GM12878 (cell line): ENCODE results near the gene CELF2. TPM values are rescaled to one million over a fixed set of nuclear protein-coding genes. Genes with fewer than 3 reads are reported as not detected.

Experiments used
- ATAC-seq: fragments of 200-7000 bp; cut with Tn5 transposase; 3 replicates; pipeline ENCODE4 v1.9.1; 2020; ENCODE audit warnings: mild to moderate bottlenecking, moderate library complexity
- BruUV-seq: library from RNA; stranded (reverse); fragments of 400-500 nt; replicated peaks from 2 replicates; lab custom pipeline; 2021; lab: Mats Ljungman, UMichigan
- CTCF ChIA-PET: fragments of 300-600 bp; sonication (Branson Sonifier 250); formaldehyde crosslinking; extraction: SDS; loops from one replicate; lab custom pipeline; 2021; ENCODE audit warnings: inconsistent platforms; lab: Yijun Ruan, JAX
- POLR2A ChIA-PET: fragments of 350-600 bp; formaldehyde crosslinking; extraction: SDS; loops from one replicate; lab custom pipeline; 2021; ENCODE audit warnings: inconsistent platforms; lab: Charles Lee
- RAD21 ChIA-PET: fragments of 300-600 bp; sonication (Branson Sonifier 250); formaldehyde crosslinking; loops from one replicate; lab custom pipeline; 2023; ENCODE audit warnings: antibody characterized with exemption; ENCODE audit not compliant: unreplicated experiment; lab: Charles Lee
- SMC1A ChIA-PET: fragments of 300-600 bp; sonication (Branson Sonifier 250); formaldehyde crosslinking; loops from one replicate; lab custom pipeline; 2023; ENCODE audit not compliant: unreplicated experiment, uncharacterized antibody; lab: Charles Lee
- DNase-seq: peaks from one replicate; pipeline ENCODE4 v3.0.0-alpha.2; 2011; ENCODE audit warnings: low read depth, low spot score
- FAIRE-seq: peaks from 3 replicates; lab custom pipeline; 2011; peaks lifted over from hg19 to GRCh38; lab: Jason Lieb, UNC
- H2AFZ ChIP-seq: 2 replicates; pipeline ENCODE4 v1.6.0; 2011; ENCODE audit warnings: low read depth, low read length, control low read depth; ENCODE audit not compliant: control insufficient read depth
- H3K27ac ChIP-seq: 2 replicates; pipeline ENCODE4 v1.5.1; 2011; ENCODE audit warnings: control low read depth; ENCODE audit not compliant: control insufficient read depth, insufficient read depth
- H3K27me3 ChIP-seq, 2 experiments: replicated peaks in 1 of 2; 2 replicates each; pipeline versions ENCODE4 v1.6.0 to v1.6.1; 2011; ENCODE audit warnings: low read length in 1 of 2; ENCODE audit not compliant: control insufficient read depth in 2 of 2, insufficient read depth in 2 of 2
- H3K36me3 ChIP-seq, 2 experiments: 2 replicates each; pipeline ENCODE4 v1.5.1; 2011; ENCODE audit warnings: low read length in 1 of 2; ENCODE audit not compliant: control insufficient read depth in 2 of 2, insufficient read depth in 2 of 2
- H3K4me1 ChIP-seq: 2 replicates; pipeline ENCODE4 v1.6.1; 2011; ENCODE audit warnings: mild to moderate bottlenecking, low read length, moderate library complexity, mixed read lengths; ENCODE audit not compliant: control insufficient read depth, insufficient read depth
- H3K4me2 ChIP-seq: 2 replicates; pipeline ENCODE4 v1.6.0; 2011; ENCODE audit warnings: control low read depth; ENCODE audit not compliant: control insufficient read depth, insufficient read depth
- H3K4me3 ChIP-seq: fragments of 200-600 bp; sonication (generic); 2 replicates; pipeline ENCODE4 v1.5.1; 2016
- H3K79me2 ChIP-seq: 2 replicates; pipeline ENCODE4 v1.6.0; 2011; ENCODE audit warnings: low read length; ENCODE audit not compliant: control insufficient read depth, insufficient read depth
- H3K9ac ChIP-seq: 2 replicates; pipeline ENCODE4 v1.8.0; 2011; ENCODE audit warnings: low read length, control low read depth, mixed read lengths; ENCODE audit not compliant: control insufficient read depth, insufficient read depth
- H3K9me3 ChIP-seq: replicated peaks from 3 replicates; pipeline ENCODE4 v1.5.1; 2011; ENCODE audit warnings: mild to moderate bottlenecking, low read length; ENCODE audit not compliant: control insufficient read depth, insufficient read depth
- H4K20me1 ChIP-seq: 2 replicates; pipeline ENCODE4 v1.6.0; 2011; ENCODE audit not compliant: control insufficient read depth, insufficient read depth
- EGR1 ChIP-seq, 2 experiments: IDR thresholded peaks; 1 replicate in 1 of 2; 2 replicates in 1 of 2; pipeline ENCODE4 v1.6.1; 2011 to 2012; ENCODE audit warnings: low read depth in 2 of 2, low read length in 2 of 2, borderline replicate concordance in 1 of 2, mild to moderate bottlenecking in 1 of 2, moderate library complexity in 1 of 2
- EZH2 ChIP-seq: IDR thresholded peaks from 2 replicates; pipeline ENCODE4 v1.6.1; 2012; ENCODE audit warnings: low read depth, mild to moderate bottlenecking, control low read depth, inconsistent platforms, low read length, borderline replicate concordance; ENCODE audit not compliant: control insufficient read depth
- POLR2A ChIP-seq: IDR thresholded peaks from 2 replicates; pipeline ENCODE4 v1.6.1; 2011; ENCODE audit warnings: low read depth, mild to moderate bottlenecking, low read length
- POLR2AphosphoS5 ChIP-seq: IDR thresholded peaks from 2 replicates; pipeline ENCODE4 v1.6.1; 2011; ENCODE audit warnings: mild to moderate bottlenecking, low read length, inconsistent platforms
- WGBS: methylation state at CpG from one replicate; pipeline ENCODE4 v1.1.6; 2016; ENCODE audit warnings: low lambda C conversion rate; ENCODE audit not compliant: insufficient replicate concordance, insufficient coverage; ENCODE audit errors: missing lambda C conversion rate; 5-methylcytosine and 5-hydroxymethylcytosine counted together
- in situ Hi-C: fragments of 300-500 bp; cut with MboI; formaldehyde crosslinking; loops from 9 replicates; pipeline ENCODE4 v1.14.3; 2018; ENCODE audit warnings: mixed read lengths
- intact Hi-C: fragments of 100-400 bp; cut with micrococcal nuclease; formaldehyde crosslinking; loops from one replicate; pipeline ENCODE4 v1.14.2; 2022; ENCODE audit not compliant: unreplicated experiment
- polyA plus RNA-seq, 11 experiments: library from polyadenylated mRNA; depleted of rRNA in 4 of 11; unstranded in 6 of 11; stranded (reverse) in 5 of 11; fragments of >200 nt; fragmentation: Nextera tagmentation in 4 of 11; fragmentation: Illumina TruSeq in 1 of 11; extraction: Ambion mirVana in 4 of 11; extraction: Trizol in 1 of 11; gene quantifications; 1 replicate in 1 of 11; 2 replicates in 10 of 11; pipeline versions ENCODE4 v1.2.1 to v1.2.3, GENCODE V29; 2011 to 2016; ENCODE audit warnings: inconsistent platforms in 2 of 11, missing spikeins in 2 of 11, low read depth in 1 of 11
- total RNA-seq, 4 experiments: library from RNA; depleted of rRNA in 3 of 4; stranded (reverse); fragments of >200 nt in 3 of 4; fragmentation: Illumina TruSeq in 1 of 4; extraction: Trizol in 1 of 4; gene quantifications; 2 replicates each; pipeline versions ENCODE4 v1.2.1 to v1.2.3, GENCODE V29; 2013 to 2021
- TF ChIP-seq, protein P1 (sequence below): fragments of 450-650 bp; IDR thresholded peaks from 2 replicates; pipeline ENCODE4 v1.6.1; 2017; ENCODE audit warnings: antibody characterized with exemption, mild to moderate bottlenecking, moderate library complexity

The CELF2 gene
- total and polyA plus RNA-seq, 10 of the 15 experiments (the other 5 are each of a cell fraction or from before 2014, with no cell fraction given), result 20.8 to 129 (median 86.3) TPM

GRCh38 chr10:11282156-11282555, 264.5 kb downstream of the CELF2 start:
- TF ChIP-seq, protein P1, sequence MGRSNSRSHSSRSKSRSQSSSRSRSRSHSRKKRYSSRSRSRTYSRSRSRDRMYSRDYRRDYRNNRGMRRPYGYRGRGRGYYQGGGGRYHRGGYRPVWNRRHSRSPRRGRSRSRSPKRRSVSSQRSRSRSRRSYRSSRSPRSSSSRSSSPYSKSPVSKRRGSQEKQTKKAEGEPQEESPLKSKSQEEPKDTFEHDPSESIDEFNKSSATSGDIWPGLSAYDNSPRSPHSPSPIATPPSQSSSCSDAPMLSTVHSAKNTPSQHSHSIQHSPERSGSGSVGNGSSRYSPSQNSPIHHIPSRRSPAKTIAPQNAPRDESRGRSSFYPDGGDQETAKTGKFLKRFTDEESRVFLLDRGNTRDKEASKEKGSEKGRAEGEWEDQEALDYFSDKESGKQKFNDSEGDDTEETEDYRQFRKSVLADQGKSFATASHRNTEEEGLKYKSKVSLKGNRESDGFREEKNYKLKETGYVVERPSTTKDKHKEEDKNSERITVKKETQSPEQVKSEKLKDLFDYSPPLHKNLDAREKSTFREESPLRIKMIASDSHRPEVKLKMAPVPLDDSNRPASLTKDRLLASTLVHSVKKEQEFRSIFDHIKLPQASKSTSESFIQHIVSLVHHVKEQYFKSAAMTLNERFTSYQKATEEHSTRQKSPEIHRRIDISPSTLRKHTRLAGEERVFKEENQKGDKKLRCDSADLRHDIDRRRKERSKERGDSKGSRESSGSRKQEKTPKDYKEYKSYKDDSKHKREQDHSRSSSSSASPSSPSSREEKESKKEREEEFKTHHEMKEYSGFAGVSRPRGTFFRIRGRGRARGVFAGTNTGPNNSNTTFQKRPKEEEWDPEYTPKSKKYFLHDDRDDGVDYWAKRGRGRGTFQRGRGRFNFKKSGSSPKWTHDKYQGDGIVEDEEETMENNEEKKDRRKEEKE, result no peak
- TF ChIP-seq POLR2A, result peak; percentile 57; the same call in 1 of the 2 replicates
- TF ChIP-seq EZH2, result no peak
- peak; percentile 51 for TF ChIP-seq POLR2AphosphoS5
- TF ChIP-seq EGR1 (IDR thresholded peaks at IDR 0.05; ENCODE audit: borderline replicate concordance in 1 of 2, low read depth in 2 of 2, low read length in 2 of 2), result no peak
- Histone ChIP-seq H3K79me2 (no peaks in the 10 kb centered on the region), H3K36me3 (peaks cover 34 to 51% of the 10 kb centered on the region in 2 experiments), H3K4me3 (no peak overlapping the region), H3K4me1 (peaks cover 23% of the 10 kb centered on the region), H2AFZ (no peak overlapping the region), H3K9me3 (no peaks in the 10 kb centered on the region; the same call in 2 of the 3 replicates), H3K4me2 (no peak overlapping the region), H3K9ac (no peak overlapping the region), H3K27me3 (no peaks in the 10 kb centered on the region), H4K20me1 (no peaks in the 10 kb centered on the region), H3K27ac (no peak overlapping the region)
- in situ Hi-C loops (no loop called here), intact Hi-C loops (no loop called here)
- FAIRE-seq (no peak), ATAC-seq (no peak), DNase-seq (no peak)
- ChIA-PET SMC1A (interaction anchor here (1.3 kb wide), 1 partner anchor 13 kb away, joined by 3 read pairs; no protein-coding TSS in a partner anchor), CTCF (no interaction called here), RAD21 (no interaction called here), POLR2A (no interaction called here)
- BruUV-seq, result no TSS peak
- WGBS, result 95% methylated on average over 9 of the region's 9 CpGs
